Muscle of leg (tissue), 11 donors: Measurements from ENCODE around the gene GNA12. TPM values are rescaled to one million over a fixed set of nuclear protein-coding genes. Genes with fewer than 3 reads are reported as not detected.
"Not testable (repeated sequence)": the region's sequence is repeated elsewhere in the genome, so short reads cannot be mapped to it uniquely, and the experiment has no call there.

ENCODE experiments used
- DNase-seq: peaks from one replicate; pipeline ENCODE4 v3.0.0; 2013
- H3K27ac ChIP-seq: one replicate; pipeline ENCODE4 v1.5.1; 2013; ENCODE audit warnings: mild to moderate bottlenecking, low read length, control low read depth
- H3K27me3 ChIP-seq: one replicate; pipeline ENCODE4 v1.6.1; 2013; ENCODE audit warnings: low read length; ENCODE audit not compliant: control insufficient read depth, insufficient read depth
- H3K36me3 ChIP-seq: one replicate; pipeline ENCODE4 v1.6.1; 2013; ENCODE audit warnings: low read length; ENCODE audit not compliant: control insufficient read depth, insufficient read depth
- H3K4me1 ChIP-seq: one replicate; pipeline ENCODE4 v1.6.1; 2013; ENCODE audit warnings: low read length; ENCODE audit not compliant: control insufficient read depth, insufficient read depth
- H3K4me3 ChIP-seq: one replicate; pipeline ENCODE4 v1.5.1; 2013; ENCODE audit warnings: low read length, control low read depth
- H3K9me3 ChIP-seq: replicated peaks from 2 replicates; pipeline ENCODE4 v1.6.1; 2013; ENCODE audit warnings: low read depth, low read length; ENCODE audit not compliant: control insufficient read depth
- WGBS: methylation state at CpG from one replicate; pipeline ENCODE4 v1.1.5; 2013; ENCODE audit warnings: missing lambda C conversion rate; ENCODE audit not compliant: insufficient coverage; 5-methylcytosine and 5-hydroxymethylcytosine counted together
- polyA plus RNA-seq, 8 donors: library from polyadenylated mRNA; unstranded; fragments of 120-200 nt; gene quantifications; one replicate each; pipeline versions ENCODE4 v1.2.1 to v1.2.3, GENCODE V29; 2013; ENCODE audit warnings: inconsistent platforms in 1 of 8, low replicate concordance in 1 of 8; ENCODE audit not compliant: insufficient read length in 8 of 8, insufficient read depth in 1 of 8
- total RNA-seq: library from RNA; stranded (reverse); fragments of 120-200 nt; gene quantifications from one replicate; pipeline ENCODE4 v1.2.4, GENCODE V29; 2013

Gene GNA12
- total and polyA plus RNA-seq, 9 donors, result 6.6 to 40.4 (median 31.6) TPM

GRCh38 chr7:2757361-2757903 is 86.7 kb downstream of the GNA12 start:
- H3K27me3 ChIP-seq, result no peaks in the 10 kb centered on the region
- peaks cover 3% of the 10 kb centered on the region for H3K36me3 ChIP-seq
- peak overlapping the region; percentile 88 for H3K27ac ChIP-seq
- peaks cover 52% of the 10 kb centered on the region for H3K4me1 ChIP-seq
- 76% methylated on average over 8 of the region's 11 CpGs for WGBS
- no peaks in the 10 kb centered on the region for H3K9me3 ChIP-seq
- no peak overlapping the region for H3K4me3 ChIP-seq
- peak; percentile 51 for DNase-seq

- H3K4me1 ChIP-seq, result peaks cover 34% of the 10 kb centered on the region
- H3K27ac ChIP-seq, result no peak overlapping the region
These were observed 88.6 kb downstream of the GNA12 start for GRCh38 chr7:2755531-2755930.

GRCh38 chr7:2754912-2755311 is 89.2 kb downstream of the GNA12 start:
- Histone ChIP-seq H3K36me3 (peaks cover 3% of the 10 kb centered on the region), H3K4me3 (no peak overlapping the region), H3K9me3 (no peaks in the 10 kb centered on the region), H3K27ac (no peak overlapping the region), H3K4me1 (peaks cover 28% of the 10 kb centered on the region), H3K27me3 (no peaks in the 10 kb centered on the region)
- WGBS, result 92% methylated on average over 4 of the region's 10 CpGs
- no peak for DNase-seq

More at GRCh38 chr7:2755531-2755930, 88.6 kb downstream of the GNA12 start:
- DNase-seq, result no peak
- no peak overlapping the region for H3K4me3 ChIP-seq
- no peaks in the 10 kb centered on the region for H3K27me3 ChIP-seq
- peaks cover 3% of the 10 kb centered on the region for H3K36me3 ChIP-seq
- no peaks in the 10 kb centered on the region for H3K9me3 ChIP-seq

GRCh38 chr7:2754086-2754485 is 90.0 kb downstream of the GNA12 start:
- peaks cover 3% of the 10 kb centered on the region for H3K36me3 ChIP-seq
- no peaks in the 10 kb centered on the region for H3K9me3 ChIP-seq
- no peaks in the 10 kb centered on the region for H3K27me3 ChIP-seq
- peaks cover 19% of the 10 kb centered on the region for H3K4me1 ChIP-seq
- WGBS, result 84% methylated on average over 4 of the region's 5 CpGs
- H3K27ac ChIP-seq, result no peak overlapping the region
- H3K4me3 ChIP-seq, result no peak overlapping the region
- DNase-seq, result no peak

GRCh38 chr7:2753148-2753547 is 91.0 kb downstream of the GNA12 start:
- no peaks in the 10 kb centered on the region for H3K9me3 ChIP-seq
- WGBS, result 89% methylated on average over 2 of the region's 3 CpGs
- H3K4me1 ChIP-seq, result peaks cover 11% of the 10 kb centered on the region
- H3K27me3 ChIP-seq, result no peaks in the 10 kb centered on the region
- peaks cover 3% of the 10 kb centered on the region for H3K36me3 ChIP-seq
- DNase-seq, result no peak
- H3K4me3 ChIP-seq, result no peak overlapping the region
- no peak overlapping the region for H3K27ac ChIP-seq

- Histone ChIP-seq H3K4me3 (no peak overlapping the region), H3K27me3 (no peaks in the 10 kb centered on the region), H3K36me3 (peaks cover 3% of the 10 kb centered on the region), H3K27ac (no peak overlapping the region), H3K9me3 (no peaks in the 10 kb centered on the region), H3K4me1 (no peaks in the 10 kb centered on the region)
- DNase-seq, result no peak
- WGBS, result no CpG with 5 or more reads among the region's 5 CpGs
These were observed 93.0 kb downstream of the GNA12 start for GRCh38 chr7:2751086-2751485.

- 100% methylated on average over 1 of the region's 5 CpGs for WGBS
- Histone ChIP-seq H3K4me1 (no peaks in the 10 kb centered on the region), H3K27ac (no peak overlapping the region), H3K4me3 (no peak overlapping the region), H3K36me3 (peaks cover 3% of the 10 kb centered on the region), H3K9me3 (no peaks in the 10 kb centered on the region), H3K27me3 (no peaks in the 10 kb centered on the region)
- no peak for DNase-seq
These were observed 94.1 kb downstream of the GNA12 start for GRCh38 chr7:2750004-2750407.

- not testable (repeated sequence) for H3K4me1 ChIP-seq, H3K36me3 ChIP-seq
These were observed 95.4 kb downstream of the GNA12 start for GRCh38 chr7:2748684-2749083.

GRCh38 chr7:2743523-2744185 is 100.5 kb downstream of the GNA12 start:
- H3K4me1 ChIP-seq, H3K4me3 ChIP-seq, DNase-seq, H3K36me3 ChIP-seq, H3K27me3 ChIP-seq, H3K27ac ChIP-seq, H3K9me3 ChIP-seq: not testable (repeated sequence)
- WGBS, result 98% methylated on average over 11 of the region's 20 CpGs

More at GRCh38 chr7:2748684-2749083, 95.4 kb downstream of the GNA12 start:
- not testable (repeated sequence) for H3K27ac ChIP-seq, DNase-seq, H3K27me3 ChIP-seq, H3K4me3 ChIP-seq, H3K9me3 ChIP-seq

GRCh38 chr7:2738766-2739549 is 105.2 kb downstream of the GNA12 start:
- no peaks in the 10 kb centered on the region for H3K27me3 ChIP-seq
- no peaks in the 10 kb centered on the region for H3K9me3 ChIP-seq
- peaks cover 36% of the 10 kb centered on the region for H3K4me1 ChIP-seq
- 81% methylated on average over 9 of the region's 19 CpGs for WGBS
- no peak for DNase-seq
- H3K4me3 ChIP-seq, result no peak overlapping the region
- no peak overlapping the region for H3K27ac ChIP-seq
- H3K36me3 ChIP-seq, result no peaks in the 10 kb centered on the region
